GM21528 (cell line): ENCODE measurements around the gene EIF1AY.
A peak's percentile ranks its signal among the peaks of the same experiment; 100 is the strongest.
"Not testable (repeated sequence)": the region's sequence is repeated elsewhere in the genome, so short reads cannot be mapped to it uniquely, and the experiment has no call there.

ENCODE experiments used
- ATAC-seq: cut with Tn5 transposase; IDR thresholded peaks from one replicate; pipeline ENCODE4 v1.9.1; 2021; ENCODE audit warnings: mild to moderate bottlenecking, moderate library complexity; ENCODE audit not compliant: unreplicated experiment, low FRiP score

EIF1AY gene, protein sequence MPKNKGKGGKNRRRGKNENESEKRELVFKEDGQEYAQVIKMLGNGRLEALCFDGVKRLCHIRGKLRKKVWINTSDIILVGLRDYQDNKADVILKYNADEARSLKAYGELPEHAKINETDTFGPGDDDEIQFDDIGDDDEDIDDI

DNA sequence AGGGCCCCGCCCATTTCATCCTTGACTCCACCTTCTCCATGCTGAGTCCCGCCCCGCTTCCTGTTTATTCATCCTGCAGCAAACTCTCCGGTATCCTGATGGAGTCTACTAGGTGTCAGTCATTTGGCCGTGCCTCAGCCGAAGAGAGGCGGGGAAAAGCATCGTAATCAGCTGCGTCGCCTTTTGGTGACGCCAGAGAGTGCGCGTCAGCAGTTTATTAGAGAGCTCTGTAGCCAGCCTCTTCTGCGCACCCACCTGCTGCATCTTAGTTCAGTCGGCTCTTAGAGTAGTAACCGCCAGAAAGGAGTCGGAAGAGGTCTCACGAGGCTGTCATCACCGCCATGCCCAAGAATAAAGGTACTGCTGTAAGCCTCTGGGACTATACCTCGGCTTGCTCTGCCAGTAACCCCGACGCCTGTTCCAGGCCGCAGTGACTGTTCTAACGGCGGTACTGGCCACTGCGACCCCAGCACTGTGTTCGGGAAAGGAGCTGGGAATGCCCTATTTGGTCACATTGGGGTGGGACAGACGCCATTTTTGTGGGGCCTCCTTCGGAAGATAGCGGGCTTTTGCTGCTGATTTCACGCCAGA, at the start of gene EIF1AY:
TSS of gene EIF1AY (plus strand) at position 246 of the 591 bp plus-strand sequence. CDS start at position 342, 96 bp downstream.
- peak; percentile 94 for ATAC-seq

DNA sequence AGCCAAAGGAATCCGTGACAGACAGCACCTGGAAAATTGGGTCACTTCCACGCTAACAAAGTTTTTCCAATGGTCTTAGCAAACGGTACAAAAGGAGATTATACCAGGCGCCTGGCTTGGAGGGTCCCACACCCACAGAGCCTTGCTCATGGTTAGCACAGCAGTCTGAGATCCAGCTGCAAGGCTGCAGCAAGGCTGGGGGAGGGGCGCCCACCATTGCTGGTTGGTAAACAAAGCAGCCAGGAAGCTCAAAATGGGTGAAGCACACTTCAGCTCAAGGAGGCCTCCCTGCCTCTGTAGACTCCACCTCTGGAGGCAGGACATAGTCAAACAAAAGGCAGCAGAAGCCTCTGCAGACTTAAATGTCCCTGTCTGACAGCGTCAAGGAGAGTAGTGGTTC, 47.1 kb upstream of the EIF1AY start:
- ATAC-seq: no peak

DNA sequence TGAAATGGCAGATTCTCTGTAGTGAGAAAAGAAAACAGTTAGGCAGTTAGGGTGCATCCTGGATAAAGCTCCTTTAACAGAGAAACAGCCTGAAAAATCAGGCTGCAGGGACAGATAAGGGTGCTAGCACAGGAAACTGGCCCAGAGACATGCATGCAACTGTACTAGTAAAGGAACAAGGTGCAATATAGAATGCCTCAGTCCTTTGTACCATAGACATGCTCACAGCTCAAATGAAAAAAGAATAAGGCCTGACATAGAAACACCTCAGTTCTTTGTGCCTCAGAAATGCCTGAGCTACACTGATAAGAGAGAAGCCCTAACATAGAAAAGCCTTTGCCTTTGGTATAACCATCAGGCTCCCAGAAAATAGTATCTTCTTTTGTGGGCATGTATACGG, 37.4 kb upstream of the EIF1AY start:
- ATAC-seq: no peak

DNA sequence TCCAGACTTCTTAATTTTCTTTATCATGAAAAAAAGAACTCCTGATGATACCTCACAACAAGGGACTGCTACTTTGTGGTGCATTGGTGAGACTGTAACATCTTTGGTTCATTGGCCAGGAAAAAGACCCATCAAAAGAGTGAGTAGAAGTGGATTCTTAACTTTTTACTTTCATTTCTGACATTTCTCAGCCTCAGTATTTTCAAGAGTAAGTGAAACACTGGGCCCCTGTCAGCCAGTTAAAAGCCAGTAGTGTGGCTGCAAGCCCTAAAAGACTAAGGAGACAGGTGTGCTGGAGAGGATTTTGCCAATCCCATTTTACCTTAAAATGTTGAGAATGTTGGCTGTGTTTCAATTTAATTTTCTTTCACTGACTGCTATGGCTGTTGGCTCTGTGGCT, 36.6 kb upstream of the EIF1AY start:
- ATAC-seq: no peak

DNA sequence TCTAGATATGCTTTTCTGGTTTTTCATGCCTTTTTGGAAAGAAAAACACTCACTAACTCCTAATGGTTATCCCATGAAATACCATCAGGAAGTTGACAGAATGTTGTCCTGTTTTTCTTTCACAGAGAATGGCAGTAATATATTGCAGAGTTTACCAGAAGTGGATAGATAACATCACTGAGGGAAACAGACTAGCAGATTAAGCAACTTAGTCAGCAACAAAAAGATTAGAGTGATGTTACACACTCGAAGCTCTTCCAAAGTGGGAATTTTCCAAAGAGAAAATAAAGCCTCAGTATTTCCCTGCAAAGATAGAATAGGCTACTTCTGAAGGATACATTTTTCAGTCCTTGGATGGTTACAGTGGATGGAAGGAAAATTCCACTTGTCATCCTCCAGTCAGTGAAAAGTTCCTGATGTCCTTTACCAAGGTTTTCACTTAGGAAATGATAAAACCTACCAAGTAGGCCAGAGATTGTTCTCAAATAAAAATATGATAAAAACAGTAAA, 31.1 kb upstream of the EIF1AY start:
- no peak for ATAC-seq

DNA sequence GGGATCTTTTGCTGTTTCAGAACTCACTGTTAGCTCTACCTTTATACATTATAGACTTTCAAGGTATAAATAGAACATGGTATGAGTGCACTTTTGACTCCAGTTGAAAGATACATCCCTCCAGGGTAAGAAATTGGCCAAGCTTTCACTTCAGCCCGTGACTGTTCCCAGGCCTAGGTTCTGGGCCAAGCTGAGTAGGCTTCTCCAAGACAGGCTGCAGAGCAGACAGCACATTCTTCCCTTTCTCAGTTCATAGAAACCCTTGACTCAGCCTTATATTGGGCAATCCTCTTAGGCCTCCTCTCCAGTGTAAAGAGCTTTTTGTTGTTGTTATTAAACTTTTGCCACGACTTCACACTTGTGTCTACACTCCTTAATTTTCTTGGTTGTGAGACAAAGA, 29.5 kb upstream of the EIF1AY start:
- ATAC-seq: no peak

DNA sequence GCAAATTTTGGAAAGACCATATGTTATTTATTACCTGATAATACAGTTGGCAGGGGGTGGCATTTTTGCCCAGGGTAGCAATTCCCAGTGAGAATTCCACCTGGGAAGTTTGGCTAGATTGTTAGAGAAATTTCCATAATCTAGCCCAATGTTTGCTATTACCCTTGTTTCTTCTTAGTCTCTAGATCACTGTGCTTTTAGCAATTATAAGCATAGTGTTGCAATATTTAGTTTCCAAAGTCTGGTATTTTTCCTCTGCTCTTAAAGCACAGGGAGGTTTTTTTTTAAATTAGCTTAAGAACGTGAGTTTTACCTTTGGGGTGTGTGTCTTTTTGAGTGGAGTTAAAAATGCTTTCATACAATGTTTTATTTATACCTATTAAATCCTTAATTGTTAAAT, 26.3 kb upstream of the EIF1AY start:
- ATAC-seq: no peak

DNA sequence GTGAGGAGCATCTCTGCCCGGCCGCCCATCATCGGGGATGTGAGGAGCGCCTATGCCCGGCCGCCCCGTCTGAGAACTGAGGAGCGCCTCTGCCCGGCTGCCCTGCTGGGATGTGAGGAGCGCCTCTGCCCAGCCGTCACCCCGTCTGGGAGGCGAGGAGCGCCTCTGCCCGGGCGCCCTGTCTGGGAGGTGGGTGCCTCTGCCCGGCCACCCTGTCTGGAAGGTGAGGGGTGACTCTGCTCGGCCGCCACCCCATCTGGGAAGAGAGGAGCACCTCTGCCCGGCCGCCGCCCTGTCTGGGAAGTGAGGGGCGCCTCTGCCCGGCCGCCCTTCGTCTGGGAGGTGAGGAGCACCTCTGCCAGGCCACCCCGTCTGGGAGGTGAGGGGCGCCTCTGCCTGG, 23.7 kb upstream of the EIF1AY start:
- no peak for ATAC-seq

DNA sequence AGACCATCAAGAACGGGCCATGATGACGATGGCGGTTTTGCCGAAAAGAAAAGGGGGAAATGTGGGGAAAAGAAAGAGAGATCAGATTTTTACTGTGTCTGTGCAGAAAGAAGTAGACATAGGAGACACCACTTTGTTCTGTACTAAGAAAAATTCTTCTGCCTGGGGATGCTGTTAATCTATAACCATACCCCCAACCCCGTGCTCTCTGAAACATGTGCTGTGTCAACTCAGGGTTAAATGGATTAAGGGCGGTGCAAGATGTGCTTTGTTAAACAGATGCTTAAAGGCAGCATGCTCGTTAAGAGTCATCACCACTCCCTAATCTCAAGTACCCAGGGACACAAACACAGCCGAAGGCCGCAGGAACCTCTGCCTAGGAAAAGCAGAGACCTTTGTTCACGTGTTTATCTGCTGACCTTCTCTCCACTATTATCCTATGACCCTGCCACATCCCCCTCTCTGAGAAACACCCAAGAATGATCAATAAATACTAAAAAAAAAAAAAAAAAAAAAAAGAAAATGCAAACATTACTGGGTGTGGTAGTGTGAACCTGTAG, 22.7 kb upstream of the EIF1AY start:
- not testable (repeated sequence) for ATAC-seq

DNA sequence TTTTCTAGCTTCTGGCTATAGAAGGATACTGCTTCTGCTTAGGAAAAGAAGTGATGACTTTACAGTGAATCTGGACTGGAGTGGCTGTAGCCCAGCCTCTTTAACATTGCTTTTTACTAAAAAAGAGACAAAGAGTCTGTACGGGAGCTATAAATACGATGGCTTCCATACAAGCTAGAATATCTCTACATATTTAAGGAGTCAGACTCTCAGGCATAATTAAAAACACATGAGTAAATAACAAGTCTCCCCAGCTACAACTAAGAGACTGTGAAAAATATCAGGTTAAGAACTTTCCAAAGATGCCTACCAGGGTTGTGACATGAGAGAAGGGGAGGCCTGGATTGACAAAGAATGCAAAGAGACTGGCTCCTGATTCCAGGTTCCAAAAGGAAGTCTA, 19.8 kb upstream of the EIF1AY start:
- ATAC-seq: no peak

DNA sequence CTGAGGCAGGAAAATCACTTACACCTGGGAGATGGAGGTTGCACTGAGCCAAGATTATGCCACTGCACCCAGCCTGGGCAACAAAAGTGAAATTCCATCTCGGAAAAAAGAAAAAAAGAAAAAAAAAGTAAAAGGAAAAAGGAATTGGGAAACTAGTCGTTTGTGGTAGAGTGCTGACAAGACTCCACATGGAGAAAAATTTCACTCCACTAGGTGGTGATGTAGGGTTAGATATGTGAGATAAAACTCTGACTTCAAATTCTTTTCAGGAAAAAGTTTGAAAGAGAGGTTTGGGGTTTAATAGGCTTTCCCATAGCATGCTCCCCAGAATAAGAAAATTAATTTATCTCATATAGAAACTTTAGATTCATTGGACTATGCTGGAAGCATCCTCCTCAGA, 16.9 kb upstream of the EIF1AY start:
- no peak for ATAC-seq

DNA sequence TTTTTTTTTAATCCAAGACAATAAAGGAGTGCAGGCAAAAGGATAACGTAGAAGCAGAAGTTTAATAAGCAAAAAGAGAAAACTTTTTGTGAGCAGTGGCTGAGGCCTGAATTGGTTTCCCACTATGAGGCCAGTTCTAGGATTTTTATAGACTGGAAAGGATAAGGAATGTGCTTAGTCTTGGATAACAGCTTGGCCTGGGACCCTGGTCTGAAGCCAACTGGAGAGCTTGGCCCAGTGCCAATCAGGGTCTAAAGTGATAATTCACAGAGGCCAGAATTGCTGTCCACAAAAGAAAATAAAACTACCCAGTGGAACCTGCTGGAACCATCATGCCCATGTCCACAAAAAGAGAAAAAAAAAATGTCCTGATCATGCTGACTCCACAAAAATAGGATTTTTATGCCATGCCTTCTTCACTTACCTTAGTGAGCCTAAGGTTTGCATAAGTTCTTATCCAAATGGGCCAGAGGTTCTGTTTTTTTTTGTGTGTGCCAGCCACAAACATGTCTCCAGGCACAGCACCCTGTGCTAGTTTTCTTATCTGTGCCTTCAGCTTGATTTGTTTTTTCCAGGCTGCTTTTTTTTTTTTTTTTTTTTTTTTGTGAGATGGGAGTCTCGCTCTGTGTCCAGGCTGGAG, 15.6 kb upstream of the EIF1AY start:
- no peak for ATAC-seq

DNA sequence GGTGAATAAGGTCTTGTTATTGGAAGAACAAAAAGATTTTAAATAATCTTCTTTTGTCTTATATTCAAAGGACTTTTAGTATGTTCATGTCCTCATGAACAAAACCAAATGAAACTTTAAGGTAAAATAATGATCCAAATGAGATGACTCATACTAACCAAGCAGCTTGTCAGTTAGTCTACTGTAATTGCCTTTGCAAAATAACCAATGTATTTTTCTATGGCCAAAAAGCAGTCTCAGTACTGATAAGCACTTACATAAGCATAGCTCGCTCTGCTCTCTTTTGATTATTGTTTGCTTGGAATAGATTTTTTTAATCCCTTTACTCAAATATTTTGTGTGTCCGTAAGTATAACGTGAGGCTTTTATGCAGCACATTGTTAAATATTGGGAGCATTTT, 4.3 kb upstream of the EIF1AY start:
- no peak for ATAC-seq

DNA sequence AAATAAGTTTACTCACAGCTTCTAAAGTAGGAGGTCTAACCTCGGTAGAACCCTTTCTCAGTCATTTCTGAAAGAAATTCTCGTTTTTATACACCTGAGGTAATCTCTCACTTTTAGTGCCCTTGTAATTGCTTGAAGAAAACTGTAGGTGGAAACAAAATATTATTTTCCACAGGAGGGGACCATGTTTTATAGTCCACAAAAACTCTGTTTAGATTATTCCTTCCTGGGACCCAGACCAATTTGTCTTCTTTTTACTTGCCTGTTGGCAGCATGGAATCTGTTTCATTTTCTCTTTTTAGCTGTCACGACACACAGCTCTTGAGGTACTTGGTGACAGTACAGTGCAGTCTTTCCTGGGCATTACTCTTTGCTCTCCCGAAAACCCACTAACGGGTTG, 930 bp downstream of the EIF1AY start:
- no peak for ATAC-seq

DNA sequence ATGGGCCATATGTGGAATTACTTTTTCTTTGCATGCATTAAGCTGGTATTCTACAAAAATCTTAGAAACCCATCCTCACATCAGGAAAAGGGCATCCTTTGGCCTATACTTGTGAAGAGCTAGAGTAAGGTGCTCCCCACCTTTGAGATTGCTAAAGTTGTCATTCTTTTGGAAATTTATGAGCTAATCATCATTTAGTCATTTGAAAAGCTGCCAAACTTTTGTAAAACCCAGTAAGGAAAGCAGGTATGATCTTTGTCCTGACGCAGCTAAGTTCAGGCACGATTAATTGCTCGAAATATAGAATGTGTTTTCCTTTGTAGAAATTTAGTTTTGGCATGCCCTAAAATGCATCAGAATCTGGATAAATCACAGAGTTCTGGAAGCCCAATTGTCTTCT, 2.6 kb downstream of the EIF1AY start:
- ATAC-seq: no peak

DNA sequence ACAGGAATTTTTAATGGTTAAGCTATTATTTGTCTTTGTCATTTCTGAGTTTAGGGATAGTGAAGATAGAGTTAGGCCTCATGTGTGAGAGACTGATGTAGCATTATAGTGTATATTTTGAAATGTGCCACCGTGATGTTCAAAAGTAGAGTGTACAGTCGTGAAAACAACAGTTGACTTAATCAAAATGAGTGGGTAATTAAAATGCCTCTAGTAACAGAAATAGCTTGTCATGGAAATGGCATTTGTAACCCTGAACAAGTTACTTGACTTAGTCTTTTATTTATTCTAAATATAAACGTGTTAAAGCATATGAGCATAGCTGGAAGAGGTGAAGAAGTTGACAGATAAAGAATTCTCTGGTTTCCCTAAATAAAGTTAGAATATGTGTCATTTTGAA, 6.1 kb downstream of the EIF1AY start:
- ATAC-seq: no peak

DNA sequence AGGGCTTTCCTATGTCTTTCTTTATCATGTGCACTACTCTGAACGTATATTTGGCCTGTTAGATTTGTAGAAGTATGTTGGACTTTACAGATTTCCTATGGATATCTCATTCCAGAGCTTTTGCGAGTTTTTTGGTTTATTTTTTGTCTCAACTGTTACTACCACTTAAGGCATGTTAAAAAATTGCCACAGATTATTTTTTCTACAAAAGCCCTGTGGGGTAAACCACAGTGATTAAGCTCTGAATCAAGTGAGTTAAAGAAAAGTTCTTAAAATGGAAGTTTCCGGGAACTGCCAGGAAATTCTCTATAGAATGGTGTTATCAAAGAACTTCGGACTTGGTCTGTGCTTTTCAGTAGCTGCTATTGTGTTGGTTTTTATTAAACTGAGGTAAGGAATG, 10.6 kb downstream of the EIF1AY start:
- no peak for ATAC-seq
